B cell (primary cell): ENCODE results near the gene TMSB15C. TPM values are rescaled to one million over a fixed set of nuclear protein-coding genes. Genes with fewer than 3 reads are reported as not detected.

Experiments
- ATAC-seq: fragments of 200-7000 bp; cut with Tn5 transposase; one replicate; pipeline ENCODE4 v1.10.0; 2021; ENCODE audit warnings: low read depth, mild to moderate bottlenecking, moderate number of reproducible peaks, moderate library complexity
- CTCF ChIA-PET: fragments of 350-600 bp; sonication (Branson Sonifier 250); formaldehyde crosslinking; loops from one replicate; lab custom pipeline; 2021; ENCODE audit warnings: antibody characterized with exemption, inconsistent platforms; lab: Charles Lee
- POLR2A ChIA-PET: fragments of 350-600 bp; sonication (Branson Sonifier 250); formaldehyde crosslinking; loops from one replicate; lab custom pipeline; 2021; ENCODE audit warnings: antibody characterized with exemption; lab: Charles Lee
- DNase-seq: peaks from one replicate; pipeline ENCODE4 v3.0.0; 2013
- H2AFZ ChIP-seq: 2 replicates; pipeline ENCODE4 v1.6.1; 2012; ENCODE audit warnings: mild to moderate bottlenecking, low read depth, low read length; ENCODE audit not compliant: insufficient read depth, poor library complexity, severe bottlenecking
- H3K27ac ChIP-seq, 2 donors: 1 replicate in 1 of 2; 2 replicates in 1 of 2; pipeline ENCODE4 v1.5.1; 2012 to 2013; ENCODE audit warnings: low read length in 2 of 2, mild to moderate bottlenecking in 2 of 2, moderate library complexity in 1 of 2
- H3K27me3 ChIP-seq, 4 experiments: fragments of 200-600 bp in 1 of 4; sonication (generic) in 1 of 4; replicated peaks in 1 of 4; 1 replicate in 2 of 4; 2 replicates in 2 of 4; pipeline versions ENCODE4 v1.6.1 to v1.7.0; 2013 to 2016; ENCODE audit warnings: low read length in 3 of 4, mild to moderate bottlenecking in 2 of 4, mixed read lengths in 1 of 4, moderate library complexity in 1 of 4; ENCODE audit not compliant: insufficient read depth in 4 of 4, control insufficient read depth in 3 of 4; ENCODE audit errors: control extremely low read depth in 1 of 4
- H3K36me3 ChIP-seq, 2 experiments: replicated peaks in 1 of 2; 1 replicate in 1 of 2; 2 replicates in 1 of 2; pipeline versions ENCODE4 v1.6.1 to v1.7.1; 2013; ENCODE audit warnings: low read length in 1 of 2; ENCODE audit not compliant: insufficient read depth in 2 of 2, control insufficient read depth in 1 of 2; ENCODE audit errors: control extremely low read depth in 1 of 2, extremely low read depth in 1 of 2
- H3K4me1 ChIP-seq, 2 donors: fragments of 200-600 bp in 1 of 2; sonication (generic) in 1 of 2; 1 replicate in 1 of 2; 2 replicates in 1 of 2; pipeline versions ENCODE4 v1.5.1 to v1.6.1; 2013 to 2017; ENCODE audit warnings: low read length in 2 of 2; ENCODE audit not compliant: control insufficient read depth in 2 of 2, insufficient read depth in 2 of 2
- H3K4me2 ChIP-seq: replicated peaks from 2 replicates; pipeline ENCODE3; 2012; ENCODE audit warnings: mild to moderate bottlenecking, low read depth, low read length; ENCODE audit not compliant: poor library complexity, severe bottlenecking
- H3K4me3 ChIP-seq, 5 experiments: fragments of 200-600 bp in 1 of 5; sonication (generic) in 1 of 5; 1 replicate in 3 of 5; 2 replicates in 2 of 5; pipeline versions ENCODE4 v1.5.1 to v1.7.0; 2011 to 2016; ENCODE audit warnings: low read length in 4 of 5, mild to moderate bottlenecking in 4 of 5, low read depth in 2 of 5, control low read depth in 1 of 5, moderate library complexity in 1 of 5; ENCODE audit not compliant: insufficient read depth in 1 of 5; ENCODE audit errors: control extremely low read depth in 1 of 5, extremely low read depth in 1 of 5
- H3K79me2 ChIP-seq: fragments of 200-600 bp; sonication (generic); one replicate; pipeline ENCODE4 v1.6.0; 2016; ENCODE audit warnings: low read length; ENCODE audit not compliant: control insufficient read depth, insufficient read depth
- H3K9ac ChIP-seq: fragments of 200-600 bp; sonication (generic); 2 replicates; pipeline ENCODE4 v1.6.1; 2017; ENCODE audit warnings: mild to moderate bottlenecking, low read length, moderate library complexity
- H3K9me3 ChIP-seq, 3 donors: one replicate each; pipeline versions ENCODE4 v1.6.1 to v1.7.1; 2013; ENCODE audit warnings: low read length in 2 of 3; ENCODE audit not compliant: control insufficient read depth in 2 of 3, insufficient read depth in 1 of 3; ENCODE audit errors: control extremely low read depth in 1 of 3
- H4K20me1 ChIP-seq: 2 replicates; pipeline ENCODE4 v1.6.0; 2012; ENCODE audit warnings: mild to moderate bottlenecking, low read length; ENCODE audit not compliant: insufficient read depth, control insufficient read depth, poor library complexity, severe bottlenecking
- H3K27ac Mint-ChIP-seq: one replicate; pipeline ENCODE4 v1.8.0; 2021; ENCODE audit warnings: mixed read lengths
- H3K27me3 Mint-ChIP-seq: one replicate; pipeline ENCODE4 v1.8.0; 2021; ENCODE audit warnings: mixed read lengths
- H3K4me1 Mint-ChIP-seq: one replicate; pipeline ENCODE4 v1.8.0; 2021; ENCODE audit warnings: mixed read lengths
- H3K4me3 Mint-ChIP-seq: one replicate; pipeline ENCODE4 v1.8.0; 2021; ENCODE audit warnings: mixed read lengths
- H3K9me3 Mint-ChIP-seq: one replicate; pipeline ENCODE4 v1.8.0; 2022; ENCODE audit warnings: mixed read lengths; ENCODE audit not compliant: insufficient read depth
- CTCF ChIP-seq: fragments of 200-600 bp; IDR thresholded peaks from one replicate; pipeline ENCODE4 v1.8.0; 2022; ENCODE audit warnings: antibody characterized with exemption, mild to moderate bottlenecking
- EZH2 ChIP-seq: IDR thresholded peaks from 2 replicates; pipeline ENCODE4 v1.6.1; 2012; ENCODE audit warnings: borderline replicate concordance, low read depth, mild to moderate bottlenecking, moderate library complexity, low read length; ENCODE audit not compliant: insufficient read depth, poor library complexity, severe bottlenecking
- WGBS: methylation state at CpG from one replicate; pipeline ENCODE4 v1.1.5; 2013; ENCODE audit warnings: missing lambda C conversion rate; ENCODE audit not compliant: insufficient coverage; 5-methylcytosine and 5-hydroxymethylcytosine counted together
- intact Hi-C: fragments of 100-400 bp; cut with micrococcal nuclease; formaldehyde crosslinking; loops from one replicate; pipeline ENCODE4 v1.10.0; 2022
- polyA plus RNA-seq: library from polyadenylated mRNA; depleted of rRNA; stranded (reverse); fragments of >200 nt; gene quantifications from 2 replicates; pipeline ENCODE4 v1.2.3, GENCODE V29; 2012
- total RNA-seq, 2 donors: library from RNA; stranded (reverse); fragments of 120-200 nt in 1 of 2; gene quantifications; 1 replicate in 1 of 2; 2 replicates in 1 of 2; pipeline versions ENCODE4 v1.2.3 to v1.2.4, GENCODE V29; 2013 to 2022

The TMSB15C gene
- total and polyA plus RNA-seq, 2 donors (not counting 1 experiment from before 2014, with no cell fraction given), result 1.1 to 4.5 TPM

- Histone ChIP-seq H3K4me2 (no peak within 1 kb of the TSS), H4K20me1 (no peaks in the 10 kb centered on the region), H2AFZ (no peak within 1 kb of the TSS), H3K9me3 (no peaks in the 10 kb centered on the region), H3K27ac (no peak within 1 kb of the TSS), H3K9ac (no peak within 1 kb of the TSS), H3K79me2 (no peaks in the 10 kb centered on the region), H3K4me3 (no peak within 1 kb of the TSS), H3K4me1 (no peaks in the 10 kb centered on the region), H3K27me3 (no peaks in the 10 kb centered on the region), H3K36me3 (no peaks in the 10 kb centered on the region)
- ATAC-seq (no peak), DNase-seq (no peak)
- Mint-ChIP-seq H3K9me3 (no peaks in the 10 kb centered on the region), H3K4me3 (no peak within 1 kb of the TSS), H3K27ac (no peak within 1 kb of the TSS), H3K27me3 (peaks cover 21% of the 10 kb centered on the region), H3K4me1 (no peaks in the 10 kb centered on the region)
- TF ChIP-seq EZH2 (no peak), CTCF (no peak)
- ChIA-PET CTCF (no interaction called here), POLR2A (no interaction called here)
- WGBS, result 95% methylated on average over 24 of the region's 39 CpGs
- intact Hi-C loops, result no loop called here
These were observed 36.1 kb downstream of the TMSB15C start, which contains the start of gene H2BW2 for GRCh38 chrX:104039689-104040505. H2BW2 (plus strand) TSS chrX:104039956; CDS start chrX:104039995, 39 bp downstream.

Other genes starting within 250 kb of the TMSB15C start
- 0.44 and 0.75 TPM in 2 replicates for gene RAB9B, start 244.0 kb downstream of the TMSB15C start, total RNA-seq
- gene RAB9B, start 244.0 kb downstream of the TMSB15C start, polyA plus RNA-seq, result 0.23 and 0.43 TPM in 2 replicates
- gene TMSB15B, start 113.6 kb downstream of the TMSB15C start, total RNA-seq, result 8.6 and 9.0 TPM in 2 replicates
- gene TMSB15B, start 113.6 kb downstream of the TMSB15C start, polyA plus RNA-seq, result 5.5 and 7.6 TPM in 2 replicates
- not detected in 2 replicates for gene H2BW1, start 62.5 kb downstream of the TMSB15C start, total RNA-seq
- gene H2BW1, start 62.5 kb downstream of the TMSB15C start, polyA plus RNA-seq, result not detected in 2 replicates
- gene H2BW2, start 36.3 kb downstream of the TMSB15C start, total RNA-seq, result not detected in 2 replicates
- not detected in 2 replicates for gene H2BW2, start 36.3 kb downstream of the TMSB15C start, polyA plus RNA-seq
- gene ZCCHC18, start 36.3 kb upstream of the TMSB15C start, total RNA-seq, result 15.1 and 16.9 TPM in 2 replicates
- gene ZCCHC18, start 36.3 kb upstream of the TMSB15C start, polyA plus RNA-seq, result 13.5 and 28.2 TPM in 2 replicates
- 17.1 and 20.7 TPM in 2 replicates for gene SLC25A53, start 80.8 kb upstream of the TMSB15C start, total RNA-seq
- gene SLC25A53, start 80.8 kb upstream of the TMSB15C start, polyA plus RNA-seq, result 10.3 and 10.9 TPM in 2 replicates
- gene FAM199X, start 90.2 kb upstream of the TMSB15C start, total RNA-seq, result 19.2 and 20.2 TPM in 2 replicates
- 3.6 and 6.2 TPM in 2 replicates for gene FAM199X, start 90.2 kb upstream of the TMSB15C start, polyA plus RNA-seq
- not detected in 2 replicates for gene ESX1, start 178.7 kb upstream of the TMSB15C start, total RNA-seq
- gene ESX1, start 178.7 kb upstream of the TMSB15C start, polyA plus RNA-seq, result not detected in 2 replicates